ENCODE data around the gene FAM180A. TPM values are rescaled to one million over a fixed set of nuclear protein-coding genes. Genes with fewer than 3 reads are reported as not detected.
A peak's percentile ranks its signal among the peaks of the same experiment; 100 is the strongest.

Gene FAM180A
- total RNA-seq, 2 donors from 2014 or later, result 0.45 to 1.1 TPM

DNA sequence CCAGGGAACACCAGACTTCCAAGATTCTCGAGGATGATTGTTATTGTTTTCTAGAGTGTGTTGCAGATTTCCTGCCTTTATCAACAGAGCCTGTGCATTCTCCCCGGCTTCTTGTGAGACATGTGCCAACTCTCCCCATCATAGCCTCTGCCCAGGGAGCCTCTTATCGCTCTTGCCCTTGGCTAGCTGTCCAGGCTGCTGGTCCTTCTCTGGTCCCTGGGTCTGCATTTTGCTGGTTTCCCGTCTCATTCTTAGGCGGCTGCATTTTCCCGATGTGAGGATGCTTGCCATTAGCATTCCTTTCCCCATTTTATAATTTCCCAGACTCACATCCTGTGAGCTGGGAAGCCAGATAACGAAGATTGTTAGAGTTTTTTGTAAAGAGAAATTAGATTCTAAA lies 35.8 kb downstream of the FAM180A start:
- TF ChIP-seq, protein P1, sequence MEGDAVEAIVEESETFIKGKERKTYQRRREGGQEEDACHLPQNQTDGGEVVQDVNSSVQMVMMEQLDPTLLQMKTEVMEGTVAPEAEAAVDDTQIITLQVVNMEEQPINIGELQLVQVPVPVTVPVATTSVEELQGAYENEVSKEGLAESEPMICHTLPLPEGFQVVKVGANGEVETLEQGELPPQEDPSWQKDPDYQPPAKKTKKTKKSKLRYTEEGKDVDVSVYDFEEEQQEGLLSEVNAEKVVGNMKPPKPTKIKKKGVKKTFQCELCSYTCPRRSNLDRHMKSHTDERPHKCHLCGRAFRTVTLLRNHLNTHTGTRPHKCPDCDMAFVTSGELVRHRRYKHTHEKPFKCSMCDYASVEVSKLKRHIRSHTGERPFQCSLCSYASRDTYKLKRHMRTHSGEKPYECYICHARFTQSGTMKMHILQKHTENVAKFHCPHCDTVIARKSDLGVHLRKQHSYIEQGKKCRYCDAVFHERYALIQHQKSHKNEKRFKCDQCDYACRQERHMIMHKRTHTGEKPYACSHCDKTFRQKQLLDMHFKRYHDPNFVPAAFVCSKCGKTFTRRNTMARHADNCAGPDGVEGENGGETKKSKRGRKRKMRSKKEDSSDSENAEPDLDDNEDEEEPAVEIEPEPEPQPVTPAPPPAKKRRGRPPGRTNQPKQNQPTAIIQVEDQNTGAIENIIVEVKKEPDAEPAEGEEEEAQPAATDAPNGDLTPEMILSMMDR (IDR thresholded peaks at IDR 0.05), result no peak
- H3K9ac ChIP-seq (ENCODE audit: low read depth in 2 of 2, low read length in 2 of 2), result no peak overlapping the region
- no peaks in the 10 kb centered on the region for H3K36me3 ChIP-seq
- no peaks in the 10 kb centered on the region for H3K27me3 ChIP-seq
- DNase-seq, result no peak
- no peaks in the 10 kb centered on the region for H3K9me3 ChIP-seq
- no peak overlapping the region for H3K4me3 ChIP-seq
- no peaks in the 10 kb centered on the region for H3K4me1 ChIP-seq
- no peak overlapping the region for H3K27ac ChIP-seq
- intact Hi-C loops (cut with DNase I), result no loop called here

DNA sequence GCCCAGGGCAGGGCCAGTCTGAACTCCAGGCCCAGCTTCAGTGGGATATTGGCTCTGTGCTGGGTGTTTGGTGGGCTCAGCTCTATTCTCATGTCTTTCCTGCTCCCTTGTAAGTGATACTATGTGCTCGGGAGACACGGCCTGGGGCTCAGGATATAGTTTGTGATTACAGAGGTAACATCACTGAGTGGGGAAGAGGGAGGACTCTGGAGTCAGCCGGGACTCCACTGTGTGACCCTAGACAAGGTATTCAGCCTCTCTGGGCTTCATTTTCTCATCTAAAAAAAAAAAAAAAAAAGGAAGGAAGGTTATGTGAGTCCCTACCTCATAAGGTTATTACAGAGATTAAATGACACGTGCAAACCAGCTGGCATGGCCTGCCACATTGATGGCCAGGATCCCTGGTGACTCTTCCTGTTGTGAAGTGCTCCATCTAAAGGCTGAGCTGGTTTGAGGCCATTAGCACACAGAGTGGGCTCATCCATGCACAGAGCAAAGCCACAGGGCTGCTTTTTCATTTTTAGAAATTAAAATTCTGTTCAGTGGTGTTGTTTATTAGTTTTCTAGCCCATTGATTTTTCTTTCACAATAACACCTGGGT lies 36.3 kb downstream of the FAM180A start:
- Histone ChIP-seq H3K27me3 (no peaks in the 10 kb centered on the region), H3K36me3 (no peaks in the 10 kb centered on the region), H3K4me3 (no peak overlapping the region), H3K27ac (no peak overlapping the region), H3K9ac (ENCODE audit: low read depth in 2 of 2, low read length in 2 of 2) (no peak overlapping the region), H3K9me3 (no peaks in the 10 kb centered on the region), H3K4me1 (no peaks in the 10 kb centered on the region)
- intact Hi-C loops (cut with DNase I), result no loop called here
- TF ChIP-seq, protein P1 (IDR thresholded peaks at IDR 0.05), result no peak
- DNase-seq, result no peak

DNA sequence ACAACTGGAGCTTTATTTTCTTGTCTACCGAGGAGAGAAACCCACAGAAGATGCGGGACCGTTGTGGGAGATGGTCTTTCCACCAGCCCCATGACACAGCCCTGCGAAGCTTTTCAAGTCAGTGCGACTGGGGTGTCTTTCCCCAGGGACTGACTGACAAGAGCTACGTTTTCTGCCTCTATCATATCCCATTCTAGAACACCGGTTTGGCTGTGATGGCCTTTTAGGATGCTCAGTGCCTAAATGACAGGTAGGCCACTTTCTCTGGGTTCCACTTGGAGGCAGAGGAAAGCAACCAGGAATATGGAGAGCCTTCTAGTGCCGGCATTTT lies 37.5 kb downstream of the FAM180A start:
- DNase-seq, result no peak
- TF ChIP-seq, protein P1 (IDR thresholded peaks at IDR 0.05), result no peak
- H3K9ac ChIP-seq (ENCODE audit: low read depth in 2 of 2, low read length in 2 of 2), result no peak overlapping the region
- H3K4me3 ChIP-seq, result no peak overlapping the region
- intact Hi-C loops (cut with DNase I), result no loop called here
- no peak overlapping the region for H3K27ac ChIP-seq
- no peaks in the 10 kb centered on the region for H3K36me3 ChIP-seq
- H3K27me3 ChIP-seq, result no peaks in the 10 kb centered on the region
- H3K9me3 ChIP-seq, result no peaks in the 10 kb centered on the region
- H3K4me1 ChIP-seq, result no peaks in the 10 kb centered on the region

DNA sequence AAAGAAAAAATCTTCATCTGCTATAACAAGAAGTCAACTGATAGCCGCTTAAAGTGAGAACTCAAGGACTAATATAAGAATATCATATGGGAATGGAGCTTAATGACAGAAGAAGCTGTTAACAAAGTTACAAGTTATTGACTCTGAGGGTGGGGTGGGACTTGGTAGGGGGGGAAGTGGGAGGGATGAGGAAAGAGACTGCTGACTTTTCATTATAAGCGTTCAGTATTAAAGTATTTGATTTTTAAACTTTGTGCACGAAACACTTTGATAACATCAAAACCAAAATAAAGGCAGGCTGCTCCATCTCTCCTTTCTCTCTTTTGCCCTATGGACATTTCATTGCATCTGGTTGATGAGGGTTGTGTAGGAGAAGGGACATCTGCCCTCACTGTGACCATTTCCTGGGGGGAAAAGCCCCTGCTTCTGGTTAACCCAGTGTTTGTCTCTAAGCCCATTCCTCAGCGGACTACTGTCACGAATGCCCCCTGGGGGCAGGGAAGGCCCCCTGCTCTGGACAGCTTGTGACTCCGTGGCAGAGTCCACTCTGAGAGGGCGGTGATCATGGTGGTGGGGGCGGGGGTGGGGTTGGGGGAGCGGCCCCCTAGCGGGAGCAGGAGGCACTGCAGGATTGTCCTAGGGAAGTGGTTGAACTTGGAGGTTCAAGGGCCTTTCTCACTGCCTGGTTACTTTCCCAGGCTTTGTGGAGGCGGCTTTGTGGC lies 38.0 kb downstream of the FAM180A start:
- intact Hi-C loops (cut with DNase I), result no loop called here
- Histone ChIP-seq H3K4me3 (no peak overlapping the region), H3K4me1 (no peaks in the 10 kb centered on the region), H3K9ac (ENCODE audit: low read depth in 2 of 2, low read length in 2 of 2) (no peak overlapping the region), H3K9me3 (no peaks in the 10 kb centered on the region), H3K36me3 (no peaks in the 10 kb centered on the region), H3K27ac (no peak overlapping the region), H3K27me3 (no peaks in the 10 kb centered on the region)
- DNase-seq, result no peak
- TF ChIP-seq, protein P1 (IDR thresholded peaks at IDR 0.05), result peak; percentile 50

DNA sequence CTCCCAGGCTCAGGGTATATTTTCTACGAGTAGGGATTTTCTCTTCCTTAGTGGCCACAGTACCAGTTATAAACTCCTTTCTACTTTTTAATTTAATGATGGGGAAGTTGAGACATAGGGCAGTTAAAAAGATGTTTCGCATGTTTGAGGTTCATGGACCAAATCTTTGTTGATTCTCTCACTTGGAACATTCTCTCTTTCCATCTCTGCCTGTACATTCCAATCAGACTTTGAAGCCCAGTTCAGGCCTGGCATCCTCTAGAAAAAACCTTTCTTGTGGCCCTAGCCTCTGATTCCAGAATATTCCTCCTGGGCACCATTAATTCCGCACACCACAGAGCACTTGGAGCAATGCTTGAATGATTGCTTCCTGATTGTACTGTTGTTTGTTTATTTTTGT lies 39.1 kb downstream of the FAM180A start:
- DNase-seq, result no peak
- Histone ChIP-seq H3K4me3 (no peak overlapping the region), H3K9ac (ENCODE audit: low read depth in 2 of 2, low read length in 2 of 2) (no peak overlapping the region), H3K27me3 (no peaks in the 10 kb centered on the region), H3K27ac (no peak overlapping the region), H3K9me3 (no peaks in the 10 kb centered on the region), H3K4me1 (no peaks in the 10 kb centered on the region), H3K36me3 (no peaks in the 10 kb centered on the region)
- intact Hi-C loops (cut with DNase I), result no loop called here
- TF ChIP-seq, protein P1 (IDR thresholded peaks at IDR 0.05), result no peak
